HepG2 (cell line): Measurements from ENCODE around the gene PCDHGA5. TPM values are rescaled to one million over a fixed set of nuclear protein-coding genes. Genes with fewer than 3 reads are reported as not detected.

Experiments used
- AGO1 ChIP-seq: fragments of 200-400 bp; formaldehyde crosslinking; IDR thresholded peaks from 2 replicates; pipeline ENCODE4 v1.6.1; 2017; ENCODE audit warnings: mild to moderate bottlenecking, low read depth, low read length, moderate library complexity; ENCODE audit not compliant: poor library complexity, severe bottlenecking
- ARID4A ChIP-seq: sonication (generic); formaldehyde crosslinking; IDR thresholded peaks from 2 replicates; pipeline ENCODE4 v1.5.0; 2020; ENCODE audit warnings: mild to moderate bottlenecking, missing genetic modification reagents, borderline replicate concordance
- ASH2L ChIP-seq: fragments of 300-600, 200-600 bp; sonication (generic); IDR thresholded peaks from 2 replicates; pipeline ENCODE4 v1.7.0; 2017; ENCODE audit warnings: low read depth, mild to moderate bottlenecking, moderate library complexity, mixed read lengths, low read length; ENCODE audit not compliant: insufficient read length
- BCLAF1 ChIP-seq: fragments of 450-650 bp; IDR thresholded peaks from 2 replicates; pipeline ENCODE4 v1.6.1; 2017; ENCODE audit warnings: mild to moderate bottlenecking
- DBP ChIP-seq: sonication (generic); formaldehyde crosslinking; IDR thresholded peaks from 2 replicates; pipeline ENCODE4 v1.4.0; 2020; ENCODE audit warnings: missing genetic modification reagents; ENCODE audit errors: not compliant biosample characterization
- FOXM1 ChIP-seq: sonication (generic); formaldehyde crosslinking; IDR thresholded peaks from 2 replicates; pipeline ENCODE4 v1.5.0; 2020; ENCODE audit warnings: missing genetic modification reagents
- GZF1 ChIP-seq: sonication (generic); formaldehyde crosslinking; IDR thresholded peaks from 2 replicates; pipeline ENCODE4 v1.5.1; 2020; ENCODE audit warnings: mild to moderate bottlenecking, missing genetic modification reagents
- KAT2B ChIP-seq: fragments of 150-350 bp; IDR thresholded peaks from 2 replicates; pipeline ENCODE4 v1.6.1; 2014; ENCODE audit warnings: low read depth, low read length, borderline replicate concordance
- PHF21A ChIP-seq: sonication (generic); formaldehyde crosslinking; IDR thresholded peaks from 2 replicates; pipeline ENCODE4 v1.5.0; 2020; ENCODE audit warnings: mild to moderate bottlenecking, missing genetic modification reagents
- POGZ ChIP-seq: sonication (generic); formaldehyde crosslinking; IDR thresholded peaks from 2 replicates; pipeline ENCODE4 v1.4.0; 2020; ENCODE audit warnings: mild to moderate bottlenecking, missing genetic modification reagents
- POLR2AphosphoS2 ChIP-seq: IDR thresholded peaks from 2 replicates; pipeline ENCODE4 v1.6.1; 2011; ENCODE audit warnings: low read depth, low read length, improper control_type of control experiment
- U2AF1 ChIP-seq: fragments of 200-400 bp; formaldehyde crosslinking; optimal IDR thresholded peaks from 2 replicates; pipeline ENCODE3; 2017; ENCODE audit warnings: mild to moderate bottlenecking, low read depth, low read length
- YEATS4 ChIP-seq: sonication (generic); formaldehyde crosslinking; IDR thresholded peaks from 2 replicates; pipeline ENCODE4 v1.4.0; 2020; ENCODE audit warnings: missing genetic modification reagents, borderline replicate concordance
- ZFAT ChIP-seq: sonication (generic); formaldehyde crosslinking; conservative IDR thresholded peaks from 2 replicates; pipeline ENCODE4 v1.8.1; 2023; ENCODE audit warnings: missing genetic modification reagents, inconsistent platforms
- ZNF543 ChIP-seq: sonication (generic); formaldehyde crosslinking; IDR thresholded peaks from 2 replicates; pipeline ENCODE4 v1.4.0; 2020; ENCODE audit warnings: mild to moderate bottlenecking, missing genetic modification reagents
- ZNF576 ChIP-seq: sonication (generic); formaldehyde crosslinking; IDR thresholded peaks from 2 replicates; pipeline ENCODE4 v1.4.0; 2020; ENCODE audit warnings: mild to moderate bottlenecking, missing genetic modification reagents
- ZNF597 ChIP-seq: sonication (generic); formaldehyde crosslinking; IDR thresholded peaks from 2 replicates; pipeline ENCODE4 v1.5.0; 2020; ENCODE audit warnings: missing genetic modification reagents
- ZNF678 ChIP-seq: sonication (generic); formaldehyde crosslinking; IDR thresholded peaks from 2 replicates; pipeline ENCODE4 v1.4.0; 2020; ENCODE audit warnings: mild to moderate bottlenecking, missing genetic modification reagents
- ZNF816 ChIP-seq: sonication (generic); formaldehyde crosslinking; IDR thresholded peaks from 2 replicates; pipeline ENCODE4 v1.8.0; 2022; ENCODE audit warnings: missing genetic modification reagents, mild to moderate bottlenecking, borderline replicate concordance
- ZSCAN25 ChIP-seq: sonication (generic); formaldehyde crosslinking; IDR thresholded peaks from 2 replicates; pipeline ENCODE4 v1.8.0; 2022; ENCODE audit warnings: mild to moderate bottlenecking, missing genetic modification reagents
- polyA plus RNA-seq, 8 experiments: library from polyadenylated mRNA; depleted of rRNA in 3 of 8; stranded (reverse) in 7 of 8; unstranded in 1 of 8; fragments of >200 nt; fragmentation: Illumina TruSeq in 4 of 8; extraction: Trizol in 4 of 8; gene quantifications; 2 replicates each; pipeline versions ENCODE4 v1.2.1 to v1.2.3, GENCODE V29; 2011 to 2016; ENCODE audit warnings: low read depth in 4 of 8, missing spikeins in 1 of 8, mixed read lengths in 1 of 8; ENCODE audit not compliant: insufficient read depth in 1 of 8
- total RNA-seq, 5 experiments: library from RNA; depleted of rRNA; stranded (reverse); fragments of >200 nt; fragmentation: Illumina TruSeq; extraction: Trizol; gene quantifications; 2 replicates each; pipeline ENCODE4 v1.2.3, GENCODE V29; 2016; ENCODE audit warnings: low read depth in 1 of 5

The PCDHGA5 gene
- total and polyA plus RNA-seq, 2 of the 13 experiments (the other 11 are each of a cell fraction or from before 2014, with no cell fraction given) = 0.27 to 0.32 TPM

GRCh38 chr5:141349917-141350619 is 13.9 kb upstream of the PCDHGA5 start, which contains the start of gene PCDHGB1 (continued):
- TF ChIP-seq AGO1 = no peak
- TF ChIP-seq POLR2AphosphoS2 = no peak
- no peak for TF ChIP-seq ZFAT (CRISPR knock-in tag)
- TF ChIP-seq ZNF597 (CRISPR knock-in tag) = no peak
- no peak for TF ChIP-seq ZSCAN25
- no peak for TF ChIP-seq DBP (CRISPR knock-in tag)
- peak; percentile 35; the same call in 1 of the 2 replicates for TF ChIP-seq ARID4A
- TF ChIP-seq KAT2B = no peak
- TF ChIP-seq U2AF1 = no peak
- TF ChIP-seq ASH2L = no peak
- no peak for TF ChIP-seq GZF1 (CRISPR knock-in tag)
- TF ChIP-seq POGZ = 0 out of 2 replicates have a peak, but pooled peaks have one; percentile 19
- TF ChIP-seq FOXM1 (CRISPR knock-in tag) = no peak
- no peak for TF ChIP-seq ZNF816 (CRISPR knock-in tag)
- TF ChIP-seq PHF21A (CRISPR knock-in tag) = 0 out of 2 replicates have a peak, but pooled peaks have one; percentile 23
- TF ChIP-seq YEATS4 = no peak
- TF ChIP-seq ZNF543 (CRISPR knock-in tag) = no peak
- no peak for TF ChIP-seq ZNF678 (CRISPR knock-in tag)
- no peak for TF ChIP-seq BCLAF1
- no peak for TF ChIP-seq ZNF576 (CRISPR knock-in tag)
